SK-N-SH (cell line): ENCODE data around the gene THEM4. TPM values are rescaled to one million over a fixed set of nuclear protein-coding genes. Genes with fewer than 3 reads are reported as not detected.

Source experiments
- CTCF ChIA-PET: fragments of 300-600, 350-600 bp; formaldehyde crosslinking; extraction: SDS; loops from one replicate; lab custom pipeline; 2021; lab: Yijun Ruan, JAX
- POLR2A ChIA-PET: fragments of 350-600 bp; sonication (Branson Sonifier 250); formaldehyde crosslinking; extraction: SDS; loops from one replicate; lab custom pipeline; 2020; ENCODE audit warnings: antibody characterized with exemption, inconsistent platforms; lab: Yijun Ruan, JAX
- DNase-seq: peaks from one replicate; pipeline ENCODE4 v3.0.0; 2012
- H2AFZ ChIP-seq: fragments of 200-600 bp; sonication (generic); 2 replicates; pipeline ENCODE4 v1.8.1; 2016; ENCODE audit warnings: antibody characterized with exemption, mild to moderate bottlenecking, low read depth
- H3F3A ChIP-seq: fragments of 200-600 bp; sonication (generic); replicated peaks from 2 replicates; pipeline ENCODE3; 2016; ENCODE audit warnings: antibody characterized with exemption, mild to moderate bottlenecking; ENCODE audit not compliant: insufficient read depth
- H3K27ac ChIP-seq, 2 experiments: fragments of 200-500 bp in 1 of 2; fragments of 200-600 bp in 1 of 2; sonication (Bioruptor generic) in 1 of 2; sonication (generic), shearing (Covaris generic) in 1 of 2; 2 replicates each; pipeline versions ENCODE4 v1.5.1 to v1.6.1; 2014 to 2016; ENCODE audit warnings: low read depth in 2 of 2, inconsistent platforms in 1 of 2, low read length in 1 of 2, mild to moderate bottlenecking in 1 of 2, mixed read lengths in 1 of 2
- H3K27me3 ChIP-seq: fragments of 200-600 bp; sonication (generic), shearing (Covaris generic); 2 replicates; pipeline ENCODE4 v1.6.1; 2016; ENCODE audit warnings: mixed run types; ENCODE audit not compliant: insufficient read depth
- H3K36me3 ChIP-seq, 2 experiments: fragments of 200-500 bp in 1 of 2; fragments of 200-600 bp in 1 of 2; sonication (Bioruptor generic) in 1 of 2; sonication (generic) in 1 of 2; replicated peaks in 1 of 2; 2 replicates each; pipeline versions ENCODE3 to v1.5.1; 2014 to 2016; ENCODE audit warnings: low read length in 1 of 2, mild to moderate bottlenecking in 1 of 2; ENCODE audit not compliant: insufficient read depth in 2 of 2, control insufficient read depth in 1 of 2
- H3K4me1 ChIP-seq, 2 experiments: fragments of 200-500 bp in 1 of 2; fragments of 200-600 bp in 1 of 2; sonication (Bioruptor generic) in 1 of 2; sonication (generic), shearing (Covaris generic) in 1 of 2; 2 replicates each; pipeline versions ENCODE4 v1.5.1 to v1.6.1; 2014 to 2016; ENCODE audit warnings: low read depth in 1 of 2, low read length in 1 of 2, mixed run types in 1 of 2; ENCODE audit not compliant: insufficient read depth in 2 of 2, control insufficient read depth in 1 of 2
- H3K4me2 ChIP-seq: fragments of 200-600 bp; sonication (generic), shearing (Covaris generic); 2 replicates; pipeline ENCODE4 v1.6.1; 2017; ENCODE audit warnings: mixed run types
- H3K4me3 ChIP-seq, 2 experiments: fragments of 200-500 bp in 1 of 2; fragments of 200-600 bp in 1 of 2; sonication (Bioruptor generic) in 1 of 2; sonication (generic), shearing (Covaris generic) in 1 of 2; 2 replicates each; pipeline versions ENCODE4 v1.5.1 to v1.8.1; 2014 to 2016; ENCODE audit warnings: low read depth in 2 of 2, inconsistent platforms in 1 of 2, low read length in 1 of 2, mild to moderate bottlenecking in 1 of 2, mixed read lengths in 1 of 2, moderate library complexity in 1 of 2
- H3K79me2 ChIP-seq: fragments of 200-600 bp; sonication (generic); 2 replicates; pipeline ENCODE4 v1.8.1; 2017; ENCODE audit warnings: mild to moderate bottlenecking; ENCODE audit not compliant: insufficient read depth
- H3K9ac ChIP-seq: fragments of 200-600 bp; sonication (generic); 2 replicates; pipeline ENCODE4 v1.6.1; 2017; ENCODE audit warnings: mixed run types
- H3K9me2 ChIP-seq: fragments of 200-600 bp; sonication (generic); 2 replicates; pipeline ENCODE4 v1.6.1; 2017; ENCODE audit warnings: mixed run types
- H3K9me3 ChIP-seq: fragments of 200-600 bp; sonication (generic); 2 replicates; pipeline ENCODE4 v1.6.1; 2017; ENCODE audit warnings: mixed run types, mild to moderate bottlenecking, moderate library complexity
- H4K20me1 ChIP-seq: fragments of 200-600 bp; sonication (generic); 2 replicates; pipeline ENCODE4 v1.6.1; 2017; ENCODE audit warnings: mild to moderate bottlenecking, mixed run types; ENCODE audit not compliant: insufficient read depth
- EP300 ChIP-seq, 2 experiments: IDR thresholded peaks; 2 replicates each; pipeline versions ENCODE4 v1.4.0 to v1.6.1; 2012; ENCODE audit warnings: borderline replicate concordance in 1 of 2, low read depth in 1 of 2, low read length in 1 of 2
- FOSL2 ChIP-seq: IDR thresholded peaks from 2 replicates; pipeline ENCODE4 v1.4.0; 2012; ENCODE audit warnings: low read depth, mild to moderate bottlenecking, moderate library complexity, borderline replicate concordance
- FOXJ3 ChIP-seq: sonication (generic); formaldehyde crosslinking; IDR thresholded peaks from 2 replicates; pipeline ENCODE4 v1.5.1; 2020; ENCODE audit warnings: mild to moderate bottlenecking, missing genetic modification reagents
- GATA2 ChIP-seq: sonication (generic); formaldehyde crosslinking; IDR thresholded peaks from 2 replicates; pipeline ENCODE4 v1.5.0; 2020; ENCODE audit warnings: mild to moderate bottlenecking, missing genetic modification reagents
- NFIC ChIP-seq: IDR thresholded peaks from 2 replicates; pipeline ENCODE4 v1.4.0; 2012; ENCODE audit warnings: borderline replicate concordance
- POLR2AphosphoS5 ChIP-seq: IDR thresholded peaks from 2 replicates; pipeline ENCODE4 v1.6.1; 2012; ENCODE audit warnings: low read depth, low read length
- RAD21 ChIP-seq: IDR thresholded peaks from 2 replicates; pipeline ENCODE4 v1.6.1; 2012; ENCODE audit warnings: mild to moderate bottlenecking, low read length
- RFX5 ChIP-seq: IDR thresholded peaks from 2 replicates; pipeline ENCODE4 v1.6.1; 2012; ENCODE audit warnings: mild to moderate bottlenecking, improper control_type of control experiment, low read length
- RXRA ChIP-seq: IDR thresholded peaks from 2 replicates; pipeline ENCODE4 v1.4.0; 2012; ENCODE audit warnings: low read depth, mild to moderate bottlenecking, borderline replicate concordance
- SIN3A ChIP-seq: IDR thresholded peaks from 2 replicates; pipeline ENCODE4 v1.6.1; 2012; ENCODE audit warnings: low read depth, mild to moderate bottlenecking, low read length, moderate library complexity, borderline replicate concordance
- TAF1 ChIP-seq: IDR thresholded peaks from 2 replicates; pipeline ENCODE4 v1.6.1; 2012; ENCODE audit warnings: low read depth, mild to moderate bottlenecking, low read length, moderate library complexity, borderline replicate concordance
- TCF12 ChIP-seq: IDR thresholded peaks from 2 replicates; pipeline ENCODE4 v1.4.0; 2012
- TEAD4 ChIP-seq: IDR thresholded peaks from 2 replicates; pipeline ENCODE4 v1.4.0; 2012; ENCODE audit warnings: mild to moderate bottlenecking, borderline replicate concordance; ENCODE audit not compliant: insufficient read depth
- WGBS: methylation state at CpG from one replicate; pipeline ENCODE4 v1.1.6; 2017; ENCODE audit warnings: low lambda C conversion rate; 5-methylcytosine and 5-hydroxymethylcytosine counted together
- polyA plus RNA-seq, 3 experiments: library from polyadenylated mRNA; depleted of rRNA; stranded (reverse); fragments of >200 nt; gene quantifications; 2 replicates each; pipeline ENCODE4 v1.2.3, GENCODE V29; 2012
- TF ChIP-seq, protein P1 (sequence below): fragments of 150-350 bp; IDR thresholded peaks from 2 replicates; pipeline ENCODE4 v1.6.1; 2017; ENCODE audit warnings: antibody characterized with exemption, low read length, low read depth, borderline replicate concordance
- TF ChIP-seq, protein P2 (sequence below): IDR thresholded peaks from 2 replicates; pipeline ENCODE4 v1.6.1; 2012; ENCODE audit warnings: mild to moderate bottlenecking, low read depth, low read length, moderate library complexity
- TF ChIP-seq, protein P3 (sequence below): fragments of 200-600 bp; sonication (generic); IDR thresholded peaks from 2 replicates; pipeline ENCODE4 v1.6.1; 2017; ENCODE audit warnings: antibody characterized with exemption, mild to moderate bottlenecking, moderate library complexity
- TF ChIP-seq, protein P4 (sequence below): fragments of 150-350 bp; IDR thresholded peaks from 2 replicates; pipeline ENCODE4 v1.6.1; 2016; ENCODE audit warnings: mild to moderate bottlenecking, low read depth, low read length
- TF ChIP-seq, protein P5 (sequence below): IDR thresholded peaks from 2 replicates; pipeline ENCODE4 v1.4.0; 2012; ENCODE audit warnings: low read depth
- TF ChIP-seq, protein P6 (sequence below): IDR thresholded peaks from 2 replicates; pipeline ENCODE4 v1.4.0; 2012; ENCODE audit warnings: low read depth, borderline replicate concordance

THEM4 gene
- polyA plus RNA-seq, 1 of the 3 experiments (the other 2 are of a cell fraction), result 10.1 TPM

DNA sequence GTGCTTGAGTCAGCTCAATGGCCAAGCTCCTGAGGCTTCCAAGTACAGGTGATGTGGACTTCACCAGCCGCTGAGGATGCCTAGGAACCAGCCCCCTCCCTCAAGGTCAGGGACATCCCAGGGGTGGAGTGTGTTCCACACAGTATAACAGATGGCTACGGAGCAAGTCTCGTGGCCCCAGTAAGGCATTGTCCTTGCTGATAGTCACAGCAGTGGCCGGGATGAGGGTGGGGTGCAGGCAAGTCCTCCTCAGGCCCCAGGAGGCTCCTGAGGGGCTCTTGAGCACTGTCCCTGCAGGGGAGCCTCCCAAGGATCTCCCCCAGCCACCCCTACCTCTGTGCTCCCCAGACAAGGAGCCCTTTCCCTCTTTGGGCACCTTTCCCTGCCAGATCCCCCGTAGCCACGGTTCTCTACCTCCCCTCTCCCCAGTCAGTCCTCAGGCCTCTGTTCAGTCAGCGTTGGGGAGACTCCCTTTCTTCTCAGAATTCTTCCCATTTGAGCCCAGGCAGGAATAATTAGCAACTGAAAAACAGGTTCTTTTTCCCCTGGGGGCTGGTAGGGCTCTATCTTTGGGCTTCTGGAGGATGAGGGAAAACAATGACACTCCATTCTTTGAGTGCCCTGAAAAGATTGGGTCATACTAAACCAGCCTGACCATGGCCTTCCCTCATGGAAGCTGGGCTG is 48.7 kb downstream of the THEM4 start:
- no peak overlapping the region for H2AFZ ChIP-seq
- H3K4me2 ChIP-seq, result no peak overlapping the region
- H3F3A ChIP-seq, result no peaks in the 10 kb centered on the region
- no peak for DNase-seq
- ChIA-PET CTCF (interaction anchor here (1.1 to 1.5 kb wide), 2 partner anchors 11 to 13 kb away, joined by 3 to 4 read pairs; no protein-coding TSS in a partner anchor), POLR2A (no interaction called here)
- H3K9ac ChIP-seq, result no peak overlapping the region
- H3K9me2 ChIP-seq, result no peaks in the 10 kb centered on the region
- WGBS, result 55% methylated on average over 6 of the region's 7 CpGs
- no peak overlapping the region for H3K4me3 ChIP-seq
- no peaks in the 10 kb centered on the region for H3K36me3 ChIP-seq
- H4K20me1 ChIP-seq, result no peaks in the 10 kb centered on the region
- H3K27me3 ChIP-seq, result no peaks in the 10 kb centered on the region
- no peaks in the 10 kb centered on the region for H3K79me2 ChIP-seq
- TF ChIP-seq TAF1 (no peak), EP300 (IDR thresholded peaks at IDR 0.05; ENCODE audit: borderline replicate concordance in 1 of 2, low read depth in 1 of 2, low read length in 1 of 2) (no peak), TEAD4 (no peak), FOSL2 (no peak), FOXJ3 (CRISPR knock-in tag) (no peak), GATA2 (CRISPR knock-in tag) (no peak), RAD21 (no peak), RFX5 (no peak), TCF12 (no peak), RXRA (no peak), NFIC (no peak), POLR2AphosphoS5 (no peak), SIN3A (no peak)
- TF ChIP-seq, protein P1, sequence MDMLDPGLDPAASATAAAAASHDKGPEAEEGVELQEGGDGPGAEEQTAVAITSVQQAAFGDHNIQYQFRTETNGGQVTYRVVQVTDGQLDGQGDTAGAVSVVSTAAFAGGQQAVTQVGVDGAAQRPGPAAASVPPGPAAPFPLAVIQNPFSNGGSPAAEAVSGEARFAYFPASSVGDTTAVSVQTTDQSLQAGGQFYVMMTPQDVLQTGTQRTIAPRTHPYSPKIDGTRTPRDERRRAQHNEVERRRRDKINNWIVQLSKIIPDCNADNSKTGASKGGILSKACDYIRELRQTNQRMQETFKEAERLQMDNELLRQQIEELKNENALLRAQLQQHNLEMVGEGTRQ, result no peak
- TF ChIP-seq, protein P2, sequence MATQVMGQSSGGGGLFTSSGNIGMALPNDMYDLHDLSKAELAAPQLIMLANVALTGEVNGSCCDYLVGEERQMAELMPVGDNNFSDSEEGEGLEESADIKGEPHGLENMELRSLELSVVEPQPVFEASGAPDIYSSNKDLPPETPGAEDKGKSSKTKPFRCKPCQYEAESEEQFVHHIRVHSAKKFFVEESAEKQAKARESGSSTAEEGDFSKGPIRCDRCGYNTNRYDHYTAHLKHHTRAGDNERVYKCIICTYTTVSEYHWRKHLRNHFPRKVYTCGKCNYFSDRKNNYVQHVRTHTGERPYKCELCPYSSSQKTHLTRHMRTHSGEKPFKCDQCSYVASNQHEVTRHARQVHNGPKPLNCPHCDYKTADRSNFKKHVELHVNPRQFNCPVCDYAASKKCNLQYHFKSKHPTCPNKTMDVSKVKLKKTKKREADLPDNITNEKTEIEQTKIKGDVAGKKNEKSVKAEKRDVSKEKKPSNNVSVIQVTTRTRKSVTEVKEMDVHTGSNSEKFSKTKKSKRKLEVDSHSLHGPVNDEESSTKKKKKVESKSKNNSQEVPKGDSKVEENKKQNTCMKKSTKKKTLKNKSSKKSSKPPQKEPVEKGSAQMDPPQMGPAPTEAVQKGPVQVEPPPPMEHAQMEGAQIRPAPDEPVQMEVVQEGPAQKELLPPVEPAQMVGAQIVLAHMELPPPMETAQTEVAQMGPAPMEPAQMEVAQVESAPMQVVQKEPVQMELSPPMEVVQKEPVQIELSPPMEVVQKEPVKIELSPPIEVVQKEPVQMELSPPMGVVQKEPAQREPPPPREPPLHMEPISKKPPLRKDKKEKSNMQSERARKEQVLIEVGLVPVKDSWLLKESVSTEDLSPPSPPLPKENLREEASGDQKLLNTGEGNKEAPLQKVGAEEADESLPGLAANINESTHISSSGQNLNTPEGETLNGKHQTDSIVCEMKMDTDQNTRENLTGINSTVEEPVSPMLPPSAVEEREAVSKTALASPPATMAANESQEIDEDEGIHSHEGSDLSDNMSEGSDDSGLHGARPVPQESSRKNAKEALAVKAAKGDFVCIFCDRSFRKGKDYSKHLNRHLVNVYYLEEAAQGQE, result no peak
- TF ChIP-seq, protein P3, sequence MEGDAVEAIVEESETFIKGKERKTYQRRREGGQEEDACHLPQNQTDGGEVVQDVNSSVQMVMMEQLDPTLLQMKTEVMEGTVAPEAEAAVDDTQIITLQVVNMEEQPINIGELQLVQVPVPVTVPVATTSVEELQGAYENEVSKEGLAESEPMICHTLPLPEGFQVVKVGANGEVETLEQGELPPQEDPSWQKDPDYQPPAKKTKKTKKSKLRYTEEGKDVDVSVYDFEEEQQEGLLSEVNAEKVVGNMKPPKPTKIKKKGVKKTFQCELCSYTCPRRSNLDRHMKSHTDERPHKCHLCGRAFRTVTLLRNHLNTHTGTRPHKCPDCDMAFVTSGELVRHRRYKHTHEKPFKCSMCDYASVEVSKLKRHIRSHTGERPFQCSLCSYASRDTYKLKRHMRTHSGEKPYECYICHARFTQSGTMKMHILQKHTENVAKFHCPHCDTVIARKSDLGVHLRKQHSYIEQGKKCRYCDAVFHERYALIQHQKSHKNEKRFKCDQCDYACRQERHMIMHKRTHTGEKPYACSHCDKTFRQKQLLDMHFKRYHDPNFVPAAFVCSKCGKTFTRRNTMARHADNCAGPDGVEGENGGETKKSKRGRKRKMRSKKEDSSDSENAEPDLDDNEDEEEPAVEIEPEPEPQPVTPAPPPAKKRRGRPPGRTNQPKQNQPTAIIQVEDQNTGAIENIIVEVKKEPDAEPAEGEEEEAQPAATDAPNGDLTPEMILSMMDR, result no peak
- TF ChIP-seq, protein P4, sequence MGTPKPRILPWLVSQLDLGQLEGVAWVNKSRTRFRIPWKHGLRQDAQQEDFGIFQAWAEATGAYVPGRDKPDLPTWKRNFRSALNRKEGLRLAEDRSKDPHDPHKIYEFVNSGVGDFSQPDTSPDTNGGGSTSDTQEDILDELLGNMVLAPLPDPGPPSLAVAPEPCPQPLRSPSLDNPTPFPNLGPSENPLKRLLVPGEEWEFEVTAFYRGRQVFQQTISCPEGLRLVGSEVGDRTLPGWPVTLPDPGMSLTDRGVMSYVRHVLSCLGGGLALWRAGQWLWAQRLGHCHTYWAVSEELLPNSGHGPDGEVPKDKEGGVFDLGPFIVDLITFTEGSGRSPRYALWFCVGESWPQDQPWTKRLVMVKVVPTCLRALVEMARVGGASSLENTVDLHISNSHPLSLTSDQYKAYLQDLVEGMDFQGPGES, result no peak
- TF ChIP-seq, protein P5, sequence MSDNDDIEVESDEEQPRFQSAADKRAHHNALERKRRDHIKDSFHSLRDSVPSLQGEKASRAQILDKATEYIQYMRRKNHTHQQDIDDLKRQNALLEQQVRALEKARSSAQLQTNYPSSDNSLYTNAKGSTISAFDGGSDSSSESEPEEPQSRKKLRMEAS, result no peak
- TF ChIP-seq, protein P6, sequence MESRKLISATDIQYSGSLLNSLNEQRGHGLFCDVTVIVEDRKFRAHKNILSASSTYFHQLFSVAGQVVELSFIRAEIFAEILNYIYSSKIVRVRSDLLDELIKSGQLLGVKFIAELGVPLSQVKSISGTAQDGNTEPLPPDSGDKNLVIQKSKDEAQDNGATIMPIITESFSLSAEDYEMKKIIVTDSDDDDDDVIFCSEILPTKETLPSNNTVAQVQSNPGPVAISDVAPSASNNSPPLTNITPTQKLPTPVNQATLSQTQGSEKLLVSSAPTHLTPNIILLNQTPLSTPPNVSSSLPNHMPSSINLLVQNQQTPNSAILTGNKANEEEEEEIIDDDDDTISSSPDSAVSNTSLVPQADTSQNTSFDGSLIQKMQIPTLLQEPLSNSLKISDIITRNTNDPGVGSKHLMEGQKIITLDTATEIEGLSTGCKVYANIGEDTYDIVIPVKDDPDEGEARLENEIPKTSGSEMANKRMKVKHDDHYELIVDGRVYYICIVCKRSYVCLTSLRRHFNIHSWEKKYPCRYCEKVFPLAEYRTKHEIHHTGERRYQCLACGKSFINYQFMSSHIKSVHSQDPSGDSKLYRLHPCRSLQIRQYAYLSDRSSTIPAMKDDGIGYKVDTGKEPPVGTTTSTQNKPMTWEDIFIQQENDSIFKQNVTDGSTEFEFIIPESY, result no peak
- no peaks in the 10 kb centered on the region for H3K9me3 ChIP-seq
- no peak overlapping the region for H3K27ac ChIP-seq
- H3K4me1 ChIP-seq, result no peaks in the 10 kb centered on the region; a peak in 1 of 4 replicates
